ENCODE measurements around the gene PPP1R2. TPM values are rescaled to one million over a fixed set of nuclear protein-coding genes. Genes with fewer than 3 reads are reported as not detected.

Gene PPP1R2
- 10 to 100 TPM; 47.8 to 56.6 TPM for total RNA-seq

GRCh38 chr3:195542698-195543499 is at the start of gene PPP1R2:
Gene PPP1R2, minus strand, starts transcription at chr3:195543325. Its CDS starts 300 bp downstream, at chr3:195543025.

GRCh38 chr3:195583831-195584542 is 40.9 kb upstream of the PPP1R2 start, which contains the start of gene APOD:
Gene APOD, minus strand, starts transcription at chr3:195583940. Its CDS starts 4,479 bp downstream, at chr3:195579461.

Small RNA genes within 50 kb of the gene (small RNA-seq; reads per million reads assigned to genes)
- gene RN7SL73P (0 reads per million in 2 donors), gene RNU6ATAC24P (0 reads per million in 2 donors)

Other genes starting within 250 kb of the PPP1R2 start
- gene ACAP2, start 100.3 kb downstream of the PPP1R2 start, total RNA-seq: 10 to 100 TPM; 71.3 to 91.9 TPM
- gene APOD, start 40.6 kb upstream of the PPP1R2 start, total RNA-seq: 100 to 1,000 TPM in 1 of 2 donors, 10 to 100 TPM in 1; 26.6 to 162 TPM
- 1 to 10 TPM in 1 of 2 donors, under 1 TPM in 1; under 0.01 to 1.3 TPM for gene MUC20, start 177.7 kb upstream of the PPP1R2 start, total RNA-seq